ENCODE measurements around the gene MYH7.

MYH7 gene

GRCh38 chr14:23365732-23366425 lies 69.6 kb downstream of the MYH7 start:
- no peak for DNase-seq

GRCh38 chr14:23365036-23365731 lies 70.3 kb downstream of the MYH7 start, which contains the start of gene EFS:
TSS of gene EFS (minus strand) at chr14:23365172. CDS start at chr14:23365025, 147 bp downstream.
- no peak for DNase-seq

GRCh38 chr14:23364164-23365035 lies 71.1 kb downstream of the MYH7 start:
- DNase-seq, result no peak

Measured in activated CD8-positive, alpha-beta memory T cell treated with anti-CD3 and anti-CD28 coated beads, Interleukin-2, amount 50 U/mL, for 4 hours (primary cell).